Activated CD8-positive, alpha-beta T cell treated with anti-CD3 and anti-CD28 coated beads for 36 hours (primary cell): ENCODE results near the gene UBE2J1. TPM values are rescaled to one million over a fixed set of nuclear protein-coding genes. Genes with fewer than 3 reads are reported as not detected.

ENCODE experiments used
- ATAC-seq: fragments of 200-7000 bp; cut with Tn5 transposase; one replicate; pipeline ENCODE4 v1.10.0; 2021; ENCODE audit warnings: mild to moderate bottlenecking, moderate library complexity
- CTCF ChIA-PET: fragments of 350-600 bp; sonication (Branson Sonifier 250); formaldehyde crosslinking; loops from one replicate; lab custom pipeline; 2021; ENCODE audit warnings: antibody characterized with exemption; lab: Charles Lee
- POLR2A ChIA-PET: fragments of 350-600 bp; sonication (Branson Sonifier 250); formaldehyde crosslinking; loops from one replicate; lab custom pipeline; 2021; ENCODE audit warnings: antibody characterized with exemption; lab: Charles Lee
- DNase-seq: peaks from one replicate; pipeline ENCODE4 v3.0.0-alpha.2; 2020
- H3K27ac Mint-ChIP-seq: one replicate; pipeline ENCODE4 v1.8.0; 2021; ENCODE audit warnings: mild to moderate bottlenecking, mixed read lengths
- H3K27me3 Mint-ChIP-seq: one replicate; pipeline ENCODE4 v1.8.0; 2021; ENCODE audit warnings: mixed read lengths
- H3K36me3 Mint-ChIP-seq: one replicate; pipeline ENCODE4 v1.8.0; 2021; ENCODE audit warnings: low read depth, mixed read lengths
- H3K4me1 Mint-ChIP-seq: one replicate; pipeline ENCODE4 v1.8.0; 2021; ENCODE audit warnings: low read depth, mixed read lengths
- H3K4me3 Mint-ChIP-seq: one replicate; pipeline ENCODE4 v1.8.0; 2021; ENCODE audit warnings: mild to moderate bottlenecking, moderate library complexity, mixed read lengths
- H3K9me3 Mint-ChIP-seq: one replicate; pipeline ENCODE4 v1.8.0; 2021; ENCODE audit warnings: mixed read lengths
- CTCF ChIP-seq: fragments of 200-600 bp; IDR thresholded peaks from one replicate; pipeline ENCODE4 v1.8.0; 2022; ENCODE audit warnings: antibody characterized with exemption, mild to moderate bottlenecking
- intact Hi-C: fragments of 100-400 bp; cut with micrococcal nuclease; formaldehyde crosslinking; loops from one replicate; pipeline ENCODE4 v1.10.0; 2022
- total RNA-seq, 2 experiments: library from RNA; stranded (reverse); gene quantifications; one replicate each; pipeline ENCODE4 v1.2.3, GENCODE V29; 2021

Gene UBE2J1
- total RNA-seq, 2 experiments from 2014 or later: 23.2 to 24.6 TPM

GRCh38 chr6:89386917-89387491 lies 34.5 kb upstream of the UBE2J1 start:
- Mint-ChIP-seq H3K4me1 (peaks cover 3% of the 10 kb centered on the region), H3K36me3 (peaks cover 3% of the 10 kb centered on the region), H3K4me3 (no peak overlapping the region), H3K9me3 (no peaks in the 10 kb centered on the region), H3K27ac (no peak overlapping the region), H3K27me3 (no peaks in the 10 kb centered on the region)
- TF ChIP-seq CTCF: no peak
- DNase-seq (no peak), ATAC-seq (no peak)
- POLR2A ChIA-PET: no interaction called here
- CTCF ChIA-PET: interaction anchor here (1.0 to 2.1 kb wide), 2 partner anchors 11 to 15 kb away, joined by 3 to 10 read pairs; no protein-coding TSS in a partner anchor
- intact Hi-C loops: no loop called here

GRCh38 chr6:89385846-89386245 lies 33.3 kb upstream of the UBE2J1 start:
- intact Hi-C loops: no loop called here
- TF ChIP-seq CTCF: no peak
- DNase-seq (no peak), ATAC-seq (no peak)
- Mint-ChIP-seq H3K36me3 (peaks cover 3% of the 10 kb centered on the region), H3K4me3 (no peak overlapping the region), H3K9me3 (no peaks in the 10 kb centered on the region), H3K27me3 (no peaks in the 10 kb centered on the region), H3K4me1 (peaks cover 3% of the 10 kb centered on the region), H3K27ac (no peak overlapping the region)
- ChIA-PET CTCF (interaction anchor here (2.2 kb wide), 1 partner anchor 13 kb away, joined by 15 read pairs; no protein-coding TSS in a partner anchor), POLR2A (interaction anchor here (0.6 to 1.1 kb wide), 2 partner anchors 23 to 28 kb away, joined by 3 read pairs; no protein-coding TSS in a partner anchor)

- ChIA-PET CTCF (interaction anchor here (2.2 kb wide), 1 partner anchor 13 kb away, joined by 15 read pairs; no protein-coding TSS in a partner anchor), POLR2A (interaction anchor here (1.1 kb wide), 1 partner anchor 24 kb away, joined by 3 read pairs; no protein-coding TSS in a partner anchor)
- H3K36me3 Mint-ChIP-seq: peaks cover 3% of the 10 kb centered on the region
- ATAC-seq: no peak
- H3K4me1 Mint-ChIP-seq: peaks cover 3% of the 10 kb centered on the region
- TF ChIP-seq CTCF: no peak
- no peak overlapping the region for H3K4me3 Mint-ChIP-seq
- no peaks in the 10 kb centered on the region for H3K27me3 Mint-ChIP-seq
- H3K9me3 Mint-ChIP-seq: no peaks in the 10 kb centered on the region
- intact Hi-C loops: no loop called here
- DNase-seq: no peak
- no peak overlapping the region for H3K27ac Mint-ChIP-seq
Observed at GRCh38 chr6:89385156-89385667, 32.7 kb upstream of the UBE2J1 start.

GRCh38 chr6:89381031-89381430 lies 28.5 kb upstream of the UBE2J1 start:
- no peak overlapping the region for H3K4me3 Mint-ChIP-seq
- CTCF ChIA-PET: interaction anchor here (1.6 kb wide), 1 partner anchor 9 kb away, joined by 8 read pairs; no protein-coding TSS in a partner anchor
- H3K4me1 Mint-ChIP-seq: peaks cover 2% of the 10 kb centered on the region
- POLR2A ChIA-PET: no interaction called here
- intact Hi-C loops: no loop called here
- no peak for ATAC-seq
- H3K27ac Mint-ChIP-seq: no peak overlapping the region
- H3K36me3 Mint-ChIP-seq: peaks cover 3% of the 10 kb centered on the region
- no peak for DNase-seq
- no peaks in the 10 kb centered on the region for H3K9me3 Mint-ChIP-seq
- no peaks in the 10 kb centered on the region for H3K27me3 Mint-ChIP-seq
- no peak for TF ChIP-seq CTCF

- Mint-ChIP-seq H3K36me3 (peaks cover 1% of the 10 kb centered on the region), H3K27me3 (no peaks in the 10 kb centered on the region), H3K4me1 (peaks cover 11% of the 10 kb centered on the region), H3K9me3 (no peaks in the 10 kb centered on the region), H3K27ac (no peak overlapping the region), H3K4me3 (no peak overlapping the region)
- CTCF ChIA-PET: interaction anchor here (1.0 to 1.3 kb wide), 2 partner anchors 10 to 88 kb away, joined by 3 to 4 read pairs; no protein-coding TSS in a partner anchor
- TF ChIP-seq CTCF: no peak
- DNase-seq: no peak
- ATAC-seq: no peak
- intact Hi-C loops: loop anchor here (5.0 kb wide), 1 partner anchor 33 kb away; the partner anchor contains the start of gene RRAGD
- POLR2A ChIA-PET: no interaction called here
Observed at GRCh38 chr6:89379281-89379680, 26.8 kb upstream of the UBE2J1 start.
